Epidermal melanocyte (primary cell): ENCODE data around the gene MICAL2.

Source experiments
- DNase-seq: peaks from one replicate; pipeline ENCODE4 v3.0.0; 2011; ENCODE audit warnings: low spot score; ENCODE audit not compliant: insufficient read length

Gene MICAL2

DNA sequence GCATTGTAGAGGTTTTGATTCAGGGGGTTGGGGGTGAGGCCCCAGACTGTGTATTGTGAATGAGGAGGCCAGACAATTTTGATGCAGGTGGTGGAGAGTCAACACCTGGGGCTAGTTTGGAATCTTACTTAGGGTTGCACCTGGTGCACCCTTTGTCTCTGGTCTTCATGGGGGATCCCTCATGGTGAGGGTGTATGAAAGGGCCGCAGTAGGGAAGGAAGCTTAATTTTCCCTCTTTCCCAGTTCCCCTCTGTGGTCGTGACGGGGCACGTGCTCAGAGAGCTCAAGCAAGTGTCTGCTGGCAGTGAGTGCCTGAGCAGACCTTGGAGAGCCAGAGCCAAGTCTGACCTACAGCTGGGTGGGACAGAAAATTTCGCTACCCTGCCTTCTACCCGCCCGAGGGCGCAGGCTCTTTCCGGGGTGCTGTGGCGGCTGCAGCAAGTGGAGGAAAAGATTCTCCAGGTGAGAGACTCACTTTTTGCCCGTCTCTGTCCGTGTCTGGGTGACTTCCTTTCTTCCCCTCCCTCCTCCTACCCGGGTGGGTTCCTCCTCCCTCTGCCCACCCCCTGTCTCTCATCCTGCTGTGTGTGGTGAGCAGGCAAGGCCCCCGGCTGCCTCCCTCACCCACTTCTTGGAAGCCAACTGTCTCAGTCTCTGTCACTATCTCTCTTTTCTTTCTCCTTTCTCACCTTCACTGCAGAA, 131.7 kb downstream of the MICAL2 start:
- DNase-seq, result no peak

DNA sequence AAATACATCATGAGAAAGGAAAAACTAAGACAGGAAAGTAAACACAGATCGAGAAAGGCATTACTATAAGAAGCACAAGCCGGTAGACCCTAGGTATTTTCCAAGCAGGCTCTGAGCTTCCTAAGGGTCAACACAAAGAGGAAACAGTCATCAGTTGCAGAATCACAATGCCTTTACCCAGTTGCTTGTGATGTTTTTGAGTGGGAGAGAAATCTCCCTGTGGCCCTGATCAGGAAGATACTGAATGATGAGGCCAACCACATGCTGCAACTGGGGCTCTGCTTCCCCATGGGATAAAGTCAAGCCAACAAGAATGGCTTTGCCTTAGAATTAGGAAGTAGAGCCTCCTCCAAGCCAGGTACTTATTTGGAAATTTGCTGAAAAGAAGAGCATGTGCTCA, 132.6 kb downstream of the MICAL2 start:
- DNase-seq, result no peak

DNA sequence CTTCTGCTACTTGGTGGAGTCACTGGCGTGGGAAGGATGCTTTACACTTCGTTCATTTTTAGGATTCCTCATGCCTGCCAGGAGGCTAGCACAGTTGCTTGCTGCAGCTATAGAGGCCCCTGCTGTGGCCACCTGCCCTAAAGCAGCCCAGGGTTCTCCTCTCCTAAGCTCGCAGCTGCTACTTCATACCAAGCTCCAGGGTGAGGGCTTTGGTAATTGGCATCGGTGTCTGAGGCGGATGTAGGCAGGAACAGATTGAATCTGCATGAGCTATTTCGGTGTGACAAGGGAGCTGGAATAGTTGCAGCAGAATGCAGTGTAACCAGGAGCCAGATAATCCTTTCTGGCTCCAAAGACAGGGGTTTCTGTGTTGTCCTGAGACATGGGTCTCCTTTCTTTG, 133.1 kb downstream of the MICAL2 start:
- DNase-seq, result no peak

DNA sequence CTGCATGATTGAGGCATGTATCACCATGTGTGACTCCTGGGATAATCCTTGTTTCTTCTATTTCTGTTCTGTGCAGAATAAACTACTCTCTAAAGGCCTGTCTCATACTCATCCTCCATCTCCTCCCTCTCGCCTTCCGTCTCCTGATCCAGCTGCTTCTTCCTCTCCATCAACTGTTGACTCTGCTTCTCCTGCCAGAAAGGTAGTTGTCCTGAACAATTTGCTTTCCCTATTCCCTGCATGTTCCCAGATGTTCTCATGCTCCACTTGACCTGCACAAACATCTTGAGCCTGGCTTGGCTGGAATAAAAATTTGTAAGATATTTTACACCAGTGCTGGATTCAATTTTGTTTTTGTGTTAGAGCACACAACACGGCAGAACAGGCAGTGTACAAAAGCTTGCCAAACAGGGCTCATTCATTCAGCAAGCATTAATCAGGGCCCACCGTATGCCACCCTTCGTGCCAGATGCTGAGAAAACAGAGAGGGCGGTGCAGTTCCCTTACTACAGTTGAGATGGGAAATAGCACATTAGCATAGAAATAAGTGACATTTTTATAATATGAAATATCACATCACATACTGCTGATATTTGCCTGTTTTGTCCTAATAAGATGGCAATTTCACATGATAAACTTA, 133.6 kb downstream of the MICAL2 start:
- no peak for DNase-seq

DNA sequence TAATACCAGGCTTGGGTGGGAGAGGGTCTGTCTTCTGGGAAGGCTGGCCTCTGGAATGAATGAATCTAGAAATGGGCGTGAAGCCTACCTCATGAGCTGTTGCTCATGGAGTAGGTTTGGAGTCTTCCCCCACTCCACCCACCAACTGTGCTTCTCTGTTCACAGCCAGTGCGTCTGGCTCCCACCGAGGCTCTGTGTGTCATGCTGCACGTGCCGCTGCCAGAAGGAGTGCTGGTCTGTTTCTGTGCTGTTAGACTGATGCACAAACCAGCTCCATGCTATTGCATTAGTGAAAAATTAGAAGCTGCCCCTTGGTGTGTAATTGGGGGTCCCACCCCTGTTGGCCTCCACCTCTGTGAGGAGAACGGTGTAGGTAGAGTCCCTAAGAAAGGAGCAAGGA, 134.7 kb downstream of the MICAL2 start:
- DNase-seq, result no peak

DNA sequence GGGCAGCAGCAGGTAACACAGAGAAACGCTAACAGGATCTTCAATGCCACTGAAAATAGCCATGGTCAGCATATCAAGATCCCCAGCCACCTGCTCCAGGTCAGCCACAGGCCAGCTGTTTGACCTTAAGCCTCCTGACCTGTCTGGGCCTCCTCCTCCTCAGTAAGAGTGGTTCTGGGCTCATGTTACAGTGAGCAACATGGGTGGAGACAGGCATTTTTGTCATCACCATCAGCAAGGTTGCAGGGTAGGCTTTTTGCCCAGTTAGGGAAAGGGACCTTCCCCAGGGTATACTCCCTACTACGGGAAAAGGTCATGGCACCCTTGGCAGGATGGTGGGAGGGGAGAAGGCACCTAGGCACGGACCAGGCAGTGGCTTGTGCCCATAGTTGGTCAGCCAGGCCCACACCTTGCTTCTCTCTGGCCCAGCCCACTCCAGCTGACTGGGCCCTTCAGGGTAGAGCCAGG, 135.2 kb downstream of the MICAL2 start:
- DNase-seq, result no peak

DNA sequence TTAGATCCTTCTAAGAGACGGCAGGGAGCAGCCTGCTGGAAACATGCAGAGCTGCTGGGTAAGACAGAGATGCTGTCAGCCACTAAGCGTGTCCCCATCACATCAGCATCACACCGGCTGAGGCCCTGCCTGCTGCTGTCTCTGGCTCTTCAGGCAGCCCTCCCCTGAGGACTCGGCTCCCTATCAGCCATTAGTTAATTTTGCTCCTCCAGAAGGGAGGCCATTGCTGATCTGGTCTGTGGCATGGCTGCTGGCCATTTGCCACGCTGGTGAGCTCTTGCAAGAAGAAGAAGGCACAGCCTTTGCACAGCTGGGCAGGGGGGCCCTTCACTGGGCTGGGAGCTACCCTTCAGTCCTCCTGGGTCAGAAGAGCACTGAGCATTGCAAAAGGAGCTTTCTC, 135.8 kb downstream of the MICAL2 start:
- DNase-seq, result no peak

DNA sequence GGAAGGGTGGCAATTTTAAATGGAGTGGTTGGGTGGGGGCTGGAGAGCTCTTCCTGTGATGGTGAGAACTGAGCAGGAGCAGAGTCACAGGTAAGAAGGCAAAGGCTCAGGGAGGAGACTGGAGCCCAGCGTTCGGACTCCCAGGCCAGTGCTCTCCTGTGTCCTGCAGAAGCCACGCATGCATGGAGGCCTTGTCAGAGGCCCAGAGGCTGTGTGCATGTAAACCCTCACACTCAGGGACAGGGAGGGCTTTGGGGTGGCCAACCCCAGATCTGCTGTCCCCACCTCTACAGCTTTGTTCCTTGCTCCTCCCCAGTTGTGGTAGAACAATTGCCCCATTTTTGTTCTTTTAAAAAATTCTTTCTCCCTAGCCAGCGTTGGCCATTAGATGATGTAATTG, 136.6 kb downstream of the MICAL2 start:
- no peak for DNase-seq

DNA sequence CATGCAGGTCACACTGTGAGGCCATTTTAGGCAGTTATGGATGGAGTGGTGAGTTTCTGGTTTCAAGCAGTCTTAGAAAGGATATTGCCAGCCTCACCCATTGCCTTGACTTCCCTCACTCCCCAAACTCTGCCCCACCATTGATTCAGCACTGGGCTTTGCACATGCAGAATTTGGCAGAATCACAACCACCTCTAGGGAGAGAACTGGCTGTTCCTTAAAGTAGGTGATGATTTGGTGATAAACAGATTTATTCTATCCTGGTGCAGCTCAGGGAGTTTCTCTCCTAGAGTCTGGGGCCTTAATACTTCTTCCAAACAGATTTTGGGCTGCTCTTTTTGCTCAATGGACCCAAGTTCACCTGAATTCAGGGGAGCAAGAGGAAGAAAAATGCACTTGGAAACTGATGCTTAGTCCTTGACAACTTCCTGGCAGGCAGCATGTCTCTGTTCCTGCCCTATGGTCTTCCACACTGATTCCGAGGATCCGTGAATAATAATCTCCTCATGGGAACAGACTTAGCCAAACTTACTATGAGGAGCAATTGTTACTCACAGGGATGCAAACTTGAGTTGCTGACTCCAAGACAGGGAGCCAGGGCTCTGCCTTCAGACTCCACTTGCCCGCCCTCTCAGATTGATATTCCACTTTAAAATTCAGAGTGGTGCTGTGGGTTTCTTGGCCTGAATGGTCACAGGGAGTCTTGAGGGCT, 137.3 kb downstream of the MICAL2 start:
- no peak for DNase-seq

DNA sequence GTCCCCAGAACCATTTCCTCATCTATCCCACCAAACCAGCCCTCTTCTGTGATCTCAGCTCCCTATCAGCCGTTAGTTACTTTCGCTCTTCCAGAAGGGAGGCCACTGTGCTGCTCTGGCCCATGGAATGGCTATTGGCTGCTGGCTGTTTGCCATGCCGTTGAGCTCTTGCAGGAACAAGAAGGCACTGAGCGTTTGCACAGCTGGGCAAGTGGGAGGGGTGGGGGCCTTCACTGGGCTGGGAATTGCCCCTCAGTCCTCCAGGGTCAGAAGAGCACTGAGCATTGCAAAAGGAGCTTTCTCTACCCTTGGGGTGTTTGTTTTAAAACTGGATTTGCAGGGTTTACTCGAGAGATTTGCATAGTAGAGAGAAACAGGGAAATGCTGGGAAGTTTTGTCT, 137.9 kb downstream of the MICAL2 start:
- no peak for DNase-seq

DNA sequence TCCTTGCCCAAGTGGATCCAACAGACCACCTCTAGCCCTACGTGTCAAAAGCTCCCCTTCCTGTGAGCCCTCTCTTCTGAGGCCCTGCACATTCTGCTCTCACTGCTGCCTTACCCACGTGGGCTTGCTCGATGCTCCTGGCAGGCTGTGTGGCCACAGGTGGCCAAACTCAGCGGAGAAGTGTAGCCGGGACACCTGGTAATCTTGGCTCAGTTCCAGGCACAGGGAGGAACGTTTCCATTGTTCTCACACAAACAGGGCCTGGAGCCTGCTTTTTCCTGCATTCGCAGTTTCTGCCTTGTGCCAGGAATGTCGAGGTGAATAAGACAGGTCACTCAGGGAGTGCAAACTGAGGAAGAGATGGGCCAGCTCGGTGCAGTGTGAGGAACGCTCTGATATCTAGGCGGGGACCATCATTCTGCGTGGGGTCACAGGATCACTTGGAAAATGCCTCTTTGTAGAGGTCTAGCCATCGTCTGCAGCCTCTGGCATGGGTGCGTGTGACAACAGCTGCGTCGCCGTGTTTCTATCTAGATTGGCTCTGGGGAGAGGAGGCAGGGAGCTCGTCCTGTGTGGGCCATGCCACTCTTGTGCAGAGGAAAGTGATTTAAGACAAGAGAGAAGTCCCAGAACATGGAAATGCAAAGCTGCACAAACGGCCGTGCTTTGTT, 139.3 kb downstream of the MICAL2 start:
- no peak for DNase-seq

DNA sequence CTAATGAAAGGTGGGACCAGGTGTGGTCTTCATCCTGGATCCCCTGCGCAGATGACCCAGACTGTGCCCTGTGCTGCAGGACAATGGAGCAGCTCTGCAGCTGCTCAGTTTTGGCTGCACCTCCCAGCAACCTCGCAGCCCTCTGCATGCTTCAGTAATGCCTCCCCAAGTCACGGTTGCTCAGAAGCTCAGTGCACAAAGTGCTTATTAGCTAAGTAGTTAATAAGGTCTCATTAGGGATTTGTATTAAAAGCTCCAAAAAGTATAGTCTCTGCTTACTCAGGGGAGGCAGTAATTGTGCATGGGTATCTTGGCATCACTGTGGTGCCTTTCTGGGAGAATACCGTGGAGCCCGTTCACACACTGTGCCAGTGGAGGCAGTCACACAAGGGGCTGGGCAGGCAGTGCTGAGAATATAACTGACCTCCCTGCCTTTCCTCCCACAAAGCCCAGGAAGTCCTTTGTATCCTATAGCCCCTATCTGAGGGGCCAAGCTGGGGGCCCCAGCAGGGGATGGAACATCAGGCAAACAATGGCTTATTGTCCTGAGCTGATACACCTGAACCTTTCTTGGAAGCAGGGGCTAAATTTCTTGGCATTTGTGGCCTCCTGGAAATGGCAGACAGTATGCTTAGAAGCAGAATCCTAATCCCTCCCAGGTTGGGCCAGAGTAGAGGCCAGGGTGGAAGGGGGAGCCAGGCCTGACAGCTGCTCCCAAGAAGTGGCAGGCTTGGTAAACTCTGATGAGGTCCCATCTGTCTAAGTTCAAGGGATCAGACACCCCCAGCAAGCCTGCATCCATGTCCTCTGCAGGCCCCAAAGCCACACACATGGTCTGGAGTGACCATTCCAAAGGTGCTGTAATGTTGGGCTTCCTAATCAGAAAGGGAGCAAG, 141.5 kb downstream of the MICAL2 start:
- DNase-seq, result no peak

DNA sequence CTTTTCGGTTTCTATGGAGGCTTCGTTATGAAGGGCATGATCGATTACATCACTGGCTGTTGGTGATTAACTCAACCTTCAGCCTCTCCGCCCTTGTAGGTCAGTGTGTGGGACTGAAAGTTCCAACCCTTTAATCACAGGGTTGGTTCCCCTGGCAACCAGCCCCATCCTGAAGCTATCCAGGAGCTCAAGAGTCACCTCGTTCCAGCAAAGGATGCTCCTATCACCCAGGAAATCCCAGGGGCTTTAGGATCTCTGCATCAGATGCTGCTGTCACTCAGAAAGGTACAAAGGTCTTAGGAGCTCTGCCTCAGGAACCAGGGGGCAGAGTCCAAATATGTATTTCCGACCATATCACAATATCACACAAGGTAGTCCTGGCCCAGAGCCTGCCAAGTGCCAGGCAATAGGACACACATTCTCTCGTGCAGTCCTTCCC, 143.5 kb downstream of the MICAL2 start:
- no peak for DNase-seq

DNA sequence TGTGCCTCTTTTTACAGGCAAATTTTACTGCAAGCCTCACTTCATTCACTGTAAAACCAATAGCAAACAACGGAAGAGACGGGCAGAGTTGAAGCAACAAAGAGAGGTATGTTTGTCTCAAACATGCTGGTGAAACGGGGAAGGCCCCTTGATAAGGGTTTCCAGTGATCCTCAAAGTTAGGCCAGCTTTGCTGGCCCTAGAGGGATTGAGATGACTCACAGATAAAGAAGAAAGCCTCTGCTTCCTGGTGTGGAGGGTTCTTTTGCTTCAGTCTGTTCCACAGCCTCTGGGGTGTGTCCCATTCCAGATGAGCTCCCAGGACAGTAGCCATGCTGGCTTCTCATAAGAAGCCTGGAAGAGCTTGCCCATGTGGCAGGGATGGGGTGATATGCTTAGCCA, 148.1 kb downstream of the MICAL2 start:
- no peak for DNase-seq

DNA sequence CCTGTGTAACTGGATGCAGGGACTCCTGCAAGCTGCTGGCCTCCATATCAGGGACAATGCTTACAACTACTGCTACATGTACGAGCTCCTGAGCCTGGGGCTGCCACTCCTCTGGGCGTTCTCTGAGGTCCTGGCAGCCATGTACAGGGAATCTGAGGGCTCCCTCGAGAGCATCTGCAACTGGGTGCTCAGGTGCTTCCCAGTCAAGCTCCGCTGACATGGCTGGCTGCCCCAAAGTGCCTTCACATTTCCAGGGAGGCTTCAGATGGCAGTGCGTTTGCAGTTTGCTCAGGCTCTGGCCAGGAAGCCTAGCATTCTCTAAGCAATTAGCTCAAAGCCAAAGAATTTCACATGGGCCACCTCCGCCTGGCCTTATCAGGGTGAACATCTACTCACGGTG, 149.6 kb downstream of the MICAL2 start:
- DNase-seq, result no peak

DNA sequence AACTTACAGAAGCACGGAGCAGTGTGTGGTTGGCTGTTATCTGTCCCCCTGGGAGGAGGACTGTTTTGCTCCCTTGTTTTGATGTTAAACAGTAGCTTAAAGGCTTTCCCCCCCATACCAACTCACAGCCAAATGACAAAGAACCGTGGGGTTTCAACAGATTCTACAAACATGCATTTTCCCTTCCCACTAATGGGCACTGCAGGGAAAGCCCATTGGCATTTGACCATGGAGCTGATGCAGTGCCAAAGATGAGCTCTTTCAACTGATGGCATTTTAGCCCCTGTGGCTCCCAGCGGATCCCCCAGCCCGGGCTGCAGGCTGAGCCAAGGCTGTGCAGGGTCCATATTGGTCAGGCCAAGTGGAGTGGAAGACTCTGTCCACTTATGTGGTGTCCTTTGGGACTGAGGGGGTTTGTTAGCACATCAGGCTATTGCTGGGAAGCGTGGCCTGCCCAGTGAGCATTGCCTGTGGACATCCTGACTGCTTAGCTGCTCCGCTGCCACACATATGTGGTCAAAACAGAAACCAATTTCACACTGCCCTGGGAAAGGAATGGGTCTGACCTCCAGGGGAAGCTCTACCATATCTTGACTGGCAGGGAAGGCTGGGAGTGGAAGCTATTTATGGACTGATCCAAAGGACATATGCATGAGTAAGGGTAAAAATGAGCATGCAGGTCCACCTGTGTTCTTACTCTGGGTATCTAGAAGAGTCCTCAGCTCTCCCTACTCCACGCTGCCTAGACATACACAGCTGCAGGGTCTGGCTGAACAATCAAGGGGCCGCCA, 150.5 kb downstream of the MICAL2 start:
- no peak for DNase-seq

DNA sequence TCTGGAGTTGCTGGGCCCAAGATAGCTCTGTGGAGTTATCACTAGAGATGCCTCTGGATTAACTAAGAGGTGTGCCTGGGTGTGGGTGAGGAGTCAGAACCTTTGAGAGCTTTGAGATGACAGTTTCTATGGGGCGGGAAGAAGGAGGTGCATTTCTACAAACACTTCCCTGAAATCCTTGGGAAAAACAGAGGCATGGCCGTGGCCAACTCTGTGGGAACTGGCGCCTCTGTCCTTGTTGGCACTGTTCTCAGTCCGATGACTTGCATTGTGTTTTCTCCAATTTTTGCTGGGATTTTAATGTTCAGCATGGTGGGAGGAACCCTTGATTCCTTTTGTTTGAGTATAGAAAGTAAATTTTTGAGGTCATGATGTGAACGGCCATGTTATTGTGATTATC, 151.2 kb downstream of the MICAL2 start:
- DNase-seq, result no peak

DNA sequence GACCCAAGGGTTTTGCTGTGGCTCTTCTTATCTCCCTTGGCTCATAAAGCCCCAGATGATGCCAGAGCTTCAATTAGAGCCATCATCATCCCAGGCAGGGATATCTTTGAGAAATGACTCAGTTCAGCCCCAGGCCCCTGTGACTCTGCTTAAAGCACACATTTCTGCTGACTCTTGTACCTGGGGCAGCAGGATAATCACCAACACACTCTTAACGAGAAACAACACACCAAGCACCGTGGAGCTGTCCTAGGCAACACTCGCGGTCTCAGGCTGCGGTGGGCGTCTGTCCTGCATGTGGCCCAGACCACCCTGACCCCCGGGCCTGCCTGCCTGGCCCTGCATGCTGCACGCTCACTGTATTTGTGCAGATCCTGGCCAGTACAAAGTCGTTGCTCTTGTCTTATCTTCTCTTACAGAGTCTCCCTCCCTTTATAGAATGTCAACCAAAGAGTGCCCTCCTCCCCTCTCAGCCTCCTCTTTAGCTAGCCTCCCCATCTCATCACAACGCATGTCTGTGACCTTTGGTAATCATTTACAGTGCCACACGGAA, 152.8 kb downstream of the MICAL2 start:
- no peak for DNase-seq

DNA sequence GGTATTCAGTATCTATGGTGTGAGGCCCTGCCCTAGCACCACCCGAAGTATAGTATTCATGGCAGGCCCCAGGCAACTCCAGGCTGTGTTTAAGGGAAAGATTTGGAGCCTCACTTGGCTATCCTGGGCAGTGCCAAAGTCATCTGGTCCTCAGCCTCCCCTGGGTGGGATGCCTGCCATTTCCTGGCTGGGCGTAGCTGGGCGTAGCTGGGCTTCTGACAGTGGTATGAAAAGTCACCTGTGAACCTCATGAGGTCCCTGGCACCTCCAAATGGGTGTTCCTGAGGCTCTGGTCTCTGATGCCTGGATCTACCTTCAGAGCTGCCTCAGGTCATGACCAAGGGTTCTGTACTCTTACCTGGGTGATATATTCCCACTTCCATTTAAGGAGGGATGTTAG, 154.0 kb downstream of the MICAL2 start:
- no peak for DNase-seq

DNA sequence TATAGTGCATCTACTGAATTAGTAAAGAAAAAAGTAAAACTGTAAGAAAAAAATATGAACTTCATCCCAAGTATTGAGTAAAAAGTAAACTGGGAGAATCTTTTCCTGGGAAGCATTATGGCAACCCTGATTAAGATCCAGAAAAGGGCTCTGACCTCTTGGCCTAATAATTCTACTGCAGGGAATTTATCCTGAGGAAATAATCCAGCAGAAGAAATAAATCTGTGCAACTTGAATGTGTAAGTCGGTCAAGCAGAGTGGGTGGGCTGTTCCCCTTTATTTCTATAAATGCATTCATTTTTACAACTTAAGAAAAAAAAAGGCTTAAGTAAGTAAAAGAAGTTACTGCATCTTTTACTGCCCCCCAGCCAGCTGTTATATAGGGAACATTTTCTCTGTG, 155.7 kb downstream of the MICAL2 start:
- no peak for DNase-seq
